Melanocyte of skin (primary cell): ENCODE results near the gene NUP37. TPM values are rescaled to one million over a fixed set of nuclear protein-coding genes. Genes with fewer than 3 reads are reported as not detected.

Source experiments
- total RNA-seq, 2 donors: library from RNA; depleted of rRNA; stranded (reverse); fragments of >200 nt; gene quantifications; 2 replicates each; pipeline ENCODE4 v1.2.3, GENCODE V29; 2012

NUP37 gene
- 10 to 100 TPM; 22.4 to 49.3 TPM for total RNA-seq

GRCh38 chr12:102119674-102120563 lies at the start of gene NUP37, which contains the start of gene PARPBP:
NUP37 (minus strand) TSS chr12:102120114; CDS start chr12:102118518, 1,596 bp downstream.
PARPBP (plus strand) TSS chr12:102120183; CDS start chr12:102123889, 3,706 bp downstream.

GRCh38 chr12:102061560-102062418 lies 58.1 kb downstream of the NUP37 start, which contains the start of gene WASHC3:
WASHC3 (minus strand) TSS chr12:102061991; CDS start chr12:102061962, 29 bp downstream.

Other genes starting within 250 kb of the NUP37 start
- gene DRAM1, start 242.5 kb downstream of the NUP37 start, total RNA-seq, result 10 to 100 TPM in 1 of 2 donors, 1 to 10 TPM in 1; 7.3 to 38.5 TPM
- 10 to 100 TPM; 63.9 to 68.8 TPM for gene WASHC3, start 58.1 kb downstream of the NUP37 start, total RNA-seq
- 10 to 100 TPM; 12.7 to 29.3 TPM for gene PARPBP, start 69 bp upstream of the NUP37 start, total RNA-seq
- gene PMCH, start 77.7 kb upstream of the NUP37 start, total RNA-seq, result under 1 TPM in 1 of 2 donors, not detected in 1; 0.34 TPM